Lower leg skin (tissue), 3 donors: ENCODE data around the gene NFAT5.

ENCODE experiments used
- POLR2A ChIP-seq, 2 donors: fragments of 450-650 bp; IDR thresholded peaks; one replicate each; pipeline ENCODE4 v1.6.1; 2016 to 2017; ENCODE audit warnings: antibody characterized with exemption in 2 of 2, mild to moderate bottlenecking in 1 of 2, moderate library complexity in 1 of 2
- TF ChIP-seq, protein P1 (sequence below), 3 donors: fragments of 450-650 bp; IDR thresholded peaks; one replicate each; pipeline ENCODE4 v1.5.1; 2016; ENCODE audit warnings: antibody characterized with exemption in 3 of 3, mild to moderate bottlenecking in 3 of 3, moderate library complexity in 2 of 3

DNA sequence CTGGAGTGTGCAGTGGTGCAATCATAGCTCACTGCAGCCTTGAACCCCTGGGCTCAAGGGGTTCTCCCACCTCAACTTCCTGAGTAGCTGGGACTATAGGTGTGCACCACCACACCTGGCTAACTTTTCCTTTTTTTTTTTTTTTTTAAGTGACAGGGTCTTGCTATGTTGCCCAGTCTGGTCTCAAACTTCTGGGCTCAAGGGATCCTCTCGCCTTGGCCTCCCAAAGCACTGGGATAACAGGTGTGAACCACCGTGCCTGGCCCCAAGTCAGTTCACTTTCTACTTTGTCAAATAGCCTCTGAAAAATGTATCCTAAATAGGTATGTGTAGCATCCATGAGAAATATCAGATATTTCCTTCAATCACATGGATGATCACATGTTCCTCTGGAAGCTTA is 9.9 kb upstream of the NFAT5 start:
- TF ChIP-seq, protein P1, sequence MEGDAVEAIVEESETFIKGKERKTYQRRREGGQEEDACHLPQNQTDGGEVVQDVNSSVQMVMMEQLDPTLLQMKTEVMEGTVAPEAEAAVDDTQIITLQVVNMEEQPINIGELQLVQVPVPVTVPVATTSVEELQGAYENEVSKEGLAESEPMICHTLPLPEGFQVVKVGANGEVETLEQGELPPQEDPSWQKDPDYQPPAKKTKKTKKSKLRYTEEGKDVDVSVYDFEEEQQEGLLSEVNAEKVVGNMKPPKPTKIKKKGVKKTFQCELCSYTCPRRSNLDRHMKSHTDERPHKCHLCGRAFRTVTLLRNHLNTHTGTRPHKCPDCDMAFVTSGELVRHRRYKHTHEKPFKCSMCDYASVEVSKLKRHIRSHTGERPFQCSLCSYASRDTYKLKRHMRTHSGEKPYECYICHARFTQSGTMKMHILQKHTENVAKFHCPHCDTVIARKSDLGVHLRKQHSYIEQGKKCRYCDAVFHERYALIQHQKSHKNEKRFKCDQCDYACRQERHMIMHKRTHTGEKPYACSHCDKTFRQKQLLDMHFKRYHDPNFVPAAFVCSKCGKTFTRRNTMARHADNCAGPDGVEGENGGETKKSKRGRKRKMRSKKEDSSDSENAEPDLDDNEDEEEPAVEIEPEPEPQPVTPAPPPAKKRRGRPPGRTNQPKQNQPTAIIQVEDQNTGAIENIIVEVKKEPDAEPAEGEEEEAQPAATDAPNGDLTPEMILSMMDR (IDR thresholded peaks at IDR 0.05): no peak
- no peak for TF ChIP-seq POLR2A (IDR thresholded peaks at IDR 0.05)
